ENCODE data around the gene NTRK2. TPM values are rescaled to one million over a fixed set of nuclear protein-coding genes. Genes with fewer than 3 reads are reported as not detected.

NTRK2 gene
- total RNA-seq, 2 experiments from 2014 or later, result 0.06 TPM; not detected in 1

- ChIA-PET POLR2A (no interaction called here), CTCF (ENCODE audit: unreplicated experiment) (no interaction called here)
- H3K9me2 ChIP-seq (ENCODE audit: insufficient read depth, low read length), result no peaks in the 10 kb centered on the region
- H3K4me3 ChIP-seq (ENCODE audit: low read depth, low read length, poor library complexity, severe bottlenecking), result no peak overlapping the region
- H3K27ac ChIP-seq (ENCODE audit: low read depth, low read length, poor library complexity, severe bottlenecking), result no peak overlapping the region
- no peaks in the 10 kb centered on the region for H3K79me2 ChIP-seq (ENCODE audit: insufficient read depth, low read depth, low read length)
- intact Hi-C loops (cut with micrococcal nuclease; ENCODE audit: unreplicated experiment), result no loop called here
- H2AFZ ChIP-seq (ENCODE audit: low read length), result no peak overlapping the region
- H4K20me1 ChIP-seq (ENCODE audit: insufficient read depth, low read length), result no peaks in the 10 kb centered on the region
- no peaks in the 10 kb centered on the region for H3K4me1 ChIP-seq (ENCODE audit: insufficient read depth, low read length, poor library complexity, severe bottlenecking)
- no peak overlapping the region for H3K4me2 ChIP-seq (ENCODE audit: low read length)
- DNase-seq (ENCODE audit: low spot score), result no peak
- H3K36me3 ChIP-seq (ENCODE audit: insufficient read depth, low read length), result no peaks in the 10 kb centered on the region
- no peaks in the 10 kb centered on the region for H3K9me3 ChIP-seq (ENCODE audit: low read length)
- BruUV-seq (replicated peaks), result no TSS peak
- TF ChIP-seq EZH2phosphoT487 (IDR thresholded peaks at IDR 0.05; ENCODE audit: borderline replicate concordance, low read depth, low read length), result no peak
- no peak for TF ChIP-seq CTCF (conservative IDR thresholded peaks at IDR 0.05; ENCODE audit: low read length)
These were observed 354.8 kb downstream of the NTRK2 start for GRCh38 chr9:85024374-85024773.

GRCh38 chr9:85025638-85026037 lies 356.1 kb downstream of the NTRK2 start:
- no peak for DNase-seq (ENCODE audit: low spot score)
- intact Hi-C loops (cut with micrococcal nuclease; ENCODE audit: unreplicated experiment), result no loop called here
- Histone ChIP-seq H3K4me1 (ENCODE audit: insufficient read depth, low read length, poor library complexity, severe bottlenecking) (no peaks in the 10 kb centered on the region), H3K4me3 (ENCODE audit: low read depth, low read length, poor library complexity, severe bottlenecking) (no peak overlapping the region), H3K36me3 (ENCODE audit: insufficient read depth, low read length) (no peaks in the 10 kb centered on the region), H3K79me2 (ENCODE audit: insufficient read depth, low read depth, low read length) (no peaks in the 10 kb centered on the region), H3K9me2 (ENCODE audit: insufficient read depth, low read length) (no peaks in the 10 kb centered on the region), H3K27ac (ENCODE audit: low read depth, low read length, poor library complexity, severe bottlenecking) (no peak overlapping the region), H2AFZ (ENCODE audit: low read length) (no peak overlapping the region), H4K20me1 (ENCODE audit: insufficient read depth, low read length) (no peaks in the 10 kb centered on the region), H3K4me2 (ENCODE audit: low read length) (no peak overlapping the region), H3K9me3 (ENCODE audit: low read length) (no peaks in the 10 kb centered on the region)
- POLR2A ChIA-PET, result interaction anchor here (0.6 kb wide), 1 partner anchor 220 kb away, joined by 6 read pairs; no protein-coding TSS in a partner anchor
- CTCF ChIA-PET (ENCODE audit: unreplicated experiment), result no interaction called here
- TF ChIP-seq EZH2phosphoT487 (IDR thresholded peaks at IDR 0.05; ENCODE audit: borderline replicate concordance, low read depth, low read length), result no peak
- no peak for TF ChIP-seq CTCF (conservative IDR thresholded peaks at IDR 0.05; ENCODE audit: low read length)
- BruUV-seq (replicated peaks), result no TSS peak

GRCh38 chr9:85027870-85028269 lies 358.3 kb downstream of the NTRK2 start:
- BruUV-seq (replicated peaks), result no TSS peak
- Histone ChIP-seq H2AFZ (ENCODE audit: low read length) (no peak overlapping the region), H3K4me3 (ENCODE audit: low read depth, low read length, poor library complexity, severe bottlenecking) (no peak overlapping the region), H3K9me3 (ENCODE audit: low read length) (no peaks in the 10 kb centered on the region), H3K79me2 (ENCODE audit: insufficient read depth, low read depth, low read length) (no peaks in the 10 kb centered on the region), H3K4me1 (ENCODE audit: insufficient read depth, low read length, poor library complexity, severe bottlenecking) (no peaks in the 10 kb centered on the region), H3K27ac (ENCODE audit: low read depth, low read length, poor library complexity, severe bottlenecking) (no peak overlapping the region), H3K36me3 (ENCODE audit: insufficient read depth, low read length) (no peaks in the 10 kb centered on the region), H4K20me1 (ENCODE audit: insufficient read depth, low read length) (no peaks in the 10 kb centered on the region), H3K9me2 (ENCODE audit: insufficient read depth, low read length) (no peaks in the 10 kb centered on the region), H3K4me2 (ENCODE audit: low read length) (no peak overlapping the region)
- intact Hi-C loops (cut with micrococcal nuclease; ENCODE audit: unreplicated experiment), result no loop called here
- ChIA-PET POLR2A (no interaction called here), CTCF (ENCODE audit: unreplicated experiment) (no interaction called here)
- no peak for TF ChIP-seq EZH2phosphoT487 (IDR thresholded peaks at IDR 0.05; ENCODE audit: borderline replicate concordance, low read depth, low read length)
- TF ChIP-seq CTCF (conservative IDR thresholded peaks at IDR 0.05; ENCODE audit: low read length), result no peak
- DNase-seq (ENCODE audit: low spot score), result no peak

Data from OCI-LY7 (cell line).